GM12865 (cell line): ENCODE measurements around the gene HLCS.

Experiments used
- DNase-seq: peaks from one replicate; pipeline ENCODE4 v3.0.0; 2010; ENCODE audit warnings: low read depth
- H3K4me3 ChIP-seq: 2 replicates; pipeline ENCODE4 v1.5.1; 2011; ENCODE audit warnings: mild to moderate bottlenecking, low read depth, low read length, control low read depth
- TF ChIP-seq, protein P1 (sequence below): IDR thresholded peaks from 2 replicates; pipeline ENCODE4 v1.5.1; 2011; ENCODE audit warnings: low read length, control low read depth, low read depth, inconsistent platforms; ENCODE audit not compliant: insufficient read depth; ENCODE audit errors: missing control alignments

The HLCS gene

GRCh38 chr21:36721817-36722216 is 244.7 kb downstream of the HLCS start:
- no peak for DNase-seq
- TF ChIP-seq, protein P1, sequence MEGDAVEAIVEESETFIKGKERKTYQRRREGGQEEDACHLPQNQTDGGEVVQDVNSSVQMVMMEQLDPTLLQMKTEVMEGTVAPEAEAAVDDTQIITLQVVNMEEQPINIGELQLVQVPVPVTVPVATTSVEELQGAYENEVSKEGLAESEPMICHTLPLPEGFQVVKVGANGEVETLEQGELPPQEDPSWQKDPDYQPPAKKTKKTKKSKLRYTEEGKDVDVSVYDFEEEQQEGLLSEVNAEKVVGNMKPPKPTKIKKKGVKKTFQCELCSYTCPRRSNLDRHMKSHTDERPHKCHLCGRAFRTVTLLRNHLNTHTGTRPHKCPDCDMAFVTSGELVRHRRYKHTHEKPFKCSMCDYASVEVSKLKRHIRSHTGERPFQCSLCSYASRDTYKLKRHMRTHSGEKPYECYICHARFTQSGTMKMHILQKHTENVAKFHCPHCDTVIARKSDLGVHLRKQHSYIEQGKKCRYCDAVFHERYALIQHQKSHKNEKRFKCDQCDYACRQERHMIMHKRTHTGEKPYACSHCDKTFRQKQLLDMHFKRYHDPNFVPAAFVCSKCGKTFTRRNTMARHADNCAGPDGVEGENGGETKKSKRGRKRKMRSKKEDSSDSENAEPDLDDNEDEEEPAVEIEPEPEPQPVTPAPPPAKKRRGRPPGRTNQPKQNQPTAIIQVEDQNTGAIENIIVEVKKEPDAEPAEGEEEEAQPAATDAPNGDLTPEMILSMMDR, result no peak
- no peak overlapping the region for H3K4me3 ChIP-seq

- no peak overlapping the region for H3K4me3 ChIP-seq
- TF ChIP-seq, protein P1, result no peak
- DNase-seq, result no peak
Observed at GRCh38 chr21:36719614-36720013, 246.9 kb downstream of the HLCS start.

DNA sequence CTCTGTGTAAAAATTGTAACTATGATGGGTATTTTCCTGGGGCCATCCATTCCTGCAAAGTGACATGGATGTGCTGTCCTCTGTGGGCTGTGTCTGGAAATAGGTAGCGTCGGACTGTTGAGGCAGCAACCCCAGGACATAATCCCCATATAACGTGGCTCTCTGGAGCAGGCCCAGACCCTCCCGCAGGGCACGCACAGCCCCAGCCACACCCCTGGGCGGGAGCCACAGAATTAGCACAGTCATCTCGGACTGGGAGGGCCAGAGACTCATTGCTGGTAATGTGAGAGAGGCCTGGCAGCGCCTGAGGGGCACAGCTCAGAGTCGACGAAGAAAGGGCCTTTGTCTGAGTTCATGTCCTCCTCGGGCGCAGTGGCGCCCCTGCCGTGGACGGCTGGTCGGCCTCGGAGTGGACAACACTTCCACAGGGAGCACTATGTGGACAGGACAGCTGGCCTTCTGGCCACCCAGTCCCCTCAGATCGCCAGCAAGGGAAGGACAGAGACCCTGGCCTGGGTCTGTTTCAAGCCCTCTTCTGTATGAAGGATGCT is 247.4 kb downstream of the HLCS start:
- no peak for DNase-seq
- no peak overlapping the region for H3K4me3 ChIP-seq
- TF ChIP-seq, protein P1, result no peak

DNA sequence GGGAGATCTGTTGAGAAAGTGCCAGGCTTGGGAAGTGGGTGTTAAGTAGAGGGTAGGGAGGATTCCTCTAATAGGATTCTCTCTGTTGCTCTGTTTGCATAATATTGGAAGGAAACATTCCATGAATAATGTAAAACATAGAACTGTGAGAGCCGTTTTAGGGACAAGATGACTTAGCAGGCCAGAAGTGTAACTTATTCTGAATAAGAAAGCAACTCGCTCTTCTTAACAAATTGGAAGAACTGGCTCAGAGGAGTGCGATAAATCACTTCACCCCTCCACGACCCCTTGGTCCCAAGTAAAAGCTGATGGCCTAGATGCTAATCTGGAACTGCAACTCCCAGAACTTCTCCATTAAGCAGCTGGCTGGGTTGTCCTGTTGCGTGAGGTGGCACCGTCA is 248.5 kb downstream of the HLCS start:
- TF ChIP-seq, protein P1, result no peak
- no peak overlapping the region for H3K4me3 ChIP-seq
- no peak for DNase-seq

- H3K4me3 ChIP-seq, result no peak overlapping the region
- TF ChIP-seq, protein P1, result no peak
- no peak for DNase-seq
Observed at GRCh38 chr21:36716836-36717235, 249.6 kb downstream of the HLCS start.

- H3K4me3 ChIP-seq, result no peak overlapping the region
- DNase-seq, result no peak
- TF ChIP-seq, protein P1, result no peak
Observed at GRCh38 chr21:36716387-36716786, 250.1 kb downstream of the HLCS start.

GRCh38 chr21:36713746-36714145 is 252.7 kb downstream of the HLCS start:
- H3K4me3 ChIP-seq, result no peak overlapping the region
- TF ChIP-seq, protein P1, result no peak
- no peak for DNase-seq
